ENCODE data around the gene MOV10L1.

The MOV10L1 gene

DNA sequence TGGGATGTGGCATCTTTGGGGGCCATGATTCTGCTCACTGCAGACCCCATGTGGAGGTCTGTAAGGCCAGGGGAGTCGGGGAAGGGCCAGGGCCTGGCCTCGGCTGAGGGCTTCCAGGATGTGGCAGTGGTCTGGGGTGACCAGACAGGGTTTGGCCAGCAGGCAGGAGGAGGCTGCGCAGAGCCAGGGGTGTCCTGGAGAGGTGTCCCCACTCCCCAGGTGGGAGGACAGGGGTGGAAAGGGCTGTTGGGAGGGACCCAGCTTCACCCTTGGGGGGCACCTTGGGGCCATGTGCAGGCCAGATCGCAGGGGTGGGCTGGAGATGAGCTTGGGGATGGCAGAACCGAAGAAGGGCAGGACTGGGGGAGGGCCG lies 84.2 kb downstream of the MOV10L1 start:
- no peak for TF ChIP-seq CTCF (IDR thresholded peaks at IDR 0.05; ENCODE audit: insufficient read depth, missing control alignments)
- no peak for DNase-seq (ENCODE audit: insufficient read length, low spot score)
- FAIRE-seq, result no peak

DNA sequence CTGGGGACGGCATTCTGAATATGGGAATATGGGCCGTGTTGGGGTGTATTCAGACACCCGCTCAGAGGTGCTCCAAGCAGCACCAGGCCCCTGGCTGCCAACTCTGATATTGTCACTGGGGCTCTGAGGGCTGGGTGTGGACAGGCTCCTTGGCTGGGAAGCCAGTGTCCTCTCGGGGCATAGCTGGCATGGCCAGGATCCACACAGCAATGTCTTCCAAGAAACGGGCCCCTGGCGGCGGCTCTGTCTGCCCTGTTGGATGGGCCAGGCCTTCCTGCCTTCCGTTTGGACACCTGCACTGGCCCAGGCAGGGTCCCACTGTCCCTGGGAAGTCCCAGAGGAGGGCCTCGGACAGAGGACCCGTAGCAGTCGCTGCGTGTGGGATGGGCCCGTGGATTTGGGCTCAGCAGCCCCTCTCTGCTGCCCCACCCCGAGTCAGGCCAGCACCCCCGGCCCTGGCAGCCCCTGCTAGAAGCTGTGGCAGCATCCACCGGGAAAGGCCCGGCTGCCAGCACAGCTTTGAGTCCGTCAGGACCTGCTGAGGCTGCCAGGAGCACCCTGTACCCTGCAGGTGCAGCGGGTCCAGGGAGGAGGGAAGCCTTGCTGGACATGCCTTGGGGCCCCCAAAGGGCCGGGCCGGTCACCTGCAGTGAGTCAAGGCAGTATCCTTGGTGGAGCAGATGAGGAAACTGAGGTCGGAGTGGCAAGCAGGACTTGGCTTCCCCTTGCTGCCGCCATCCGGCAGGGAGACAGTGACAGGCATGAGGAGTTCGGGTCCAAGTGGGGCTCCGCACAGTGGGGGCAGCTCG lies 84.8 kb downstream of the MOV10L1 start:
- DNase-seq (ENCODE audit: insufficient read length, low spot score) (no peak), FAIRE-seq (no peak)

GRCh38 chr22:50175191-50175461 lies 85.3 kb downstream of the MOV10L1 start:
- no peak for TF ChIP-seq CTCF (IDR thresholded peaks at IDR 0.05; ENCODE audit: insufficient read depth, missing control alignments)
- no peak for FAIRE-seq
- no peak for DNase-seq (ENCODE audit: insufficient read length, low spot score)

More for the DNA sequence above, 84.8 kb downstream of the MOV10L1 start:
- no peak for TF ChIP-seq CTCF (IDR thresholded peaks at IDR 0.05; ENCODE audit: insufficient read depth, missing control alignments)

- no peak for TF ChIP-seq CTCF (IDR thresholded peaks at IDR 0.05; ENCODE audit: insufficient read depth, missing control alignments)
- no peak for FAIRE-seq
These were observed 86.4 kb downstream of the MOV10L1 start for GRCh38 chr22:50175921-50176849.

GRCh38 chr22:50176850-50177536 lies 87.2 kb downstream of the MOV10L1 start:
- no peak for TF ChIP-seq CTCF (IDR thresholded peaks at IDR 0.05; ENCODE audit: insufficient read depth, missing control alignments)
- DNase-seq (ENCODE audit: insufficient read length, low spot score) (no peak), FAIRE-seq (no peak)

More at GRCh38 chr22:50175921-50176849, 86.4 kb downstream of the MOV10L1 start:
- DNase-seq (ENCODE audit: insufficient read length, low spot score), result no peak

- DNase-seq (ENCODE audit: insufficient read length, low spot score) (no peak), FAIRE-seq (no peak)
- TF ChIP-seq CTCF (IDR thresholded peaks at IDR 0.05; ENCODE audit: insufficient read depth, missing control alignments), result no peak
These were observed 88.0 kb downstream of the MOV10L1 start for GRCh38 chr22:50177537-50178470.

Measured in D721Med (cell line).